ENCODE measurements around the gene OPA3. TPM values are rescaled to one million over a fixed set of nuclear protein-coding genes. Genes with fewer than 3 reads are reported as not detected.
A peak's percentile ranks its signal among the peaks of the same experiment; 100 is the strongest.

Gene OPA3
- total and polyA plus RNA-seq, 10 of the 15 experiments (the other 5 are each of a cell fraction or from before 2014, with no cell fraction given): 2.2 to 24.3 (median 13.3) TPM

GRCh38 chr19:45558399-45558878 is 26.2 kb downstream of the OPA3 start (continued):
- TF ChIP-seq BHLHE40 (IDR thresholded peaks at IDR 0.05; ENCODE audit: borderline replicate concordance in 1 of 2, low read depth in 2 of 2, low read length in 1 of 2) (no peak), ZBED1 (IDR thresholded peaks at IDR 0.05; ENCODE audit: borderline replicate concordance) (no peak), CREB1 (IDR thresholded peaks at IDR 0.05; ENCODE audit: low read depth) (no peak), RUNX3 (IDR thresholded peaks at IDR 0.05; ENCODE audit: low read length) (peak; percentile 84), CEBPZ (IDR thresholded peaks at IDR 0.05; ENCODE audit: low read depth, low read length) (no peak), SMC3 (IDR thresholded peaks at IDR 0.05; ENCODE audit: borderline replicate concordance, low read length) (peak; percentile 56; the same call in 1 of the 2 replicates)
- TF ChIP-seq, protein P1, sequence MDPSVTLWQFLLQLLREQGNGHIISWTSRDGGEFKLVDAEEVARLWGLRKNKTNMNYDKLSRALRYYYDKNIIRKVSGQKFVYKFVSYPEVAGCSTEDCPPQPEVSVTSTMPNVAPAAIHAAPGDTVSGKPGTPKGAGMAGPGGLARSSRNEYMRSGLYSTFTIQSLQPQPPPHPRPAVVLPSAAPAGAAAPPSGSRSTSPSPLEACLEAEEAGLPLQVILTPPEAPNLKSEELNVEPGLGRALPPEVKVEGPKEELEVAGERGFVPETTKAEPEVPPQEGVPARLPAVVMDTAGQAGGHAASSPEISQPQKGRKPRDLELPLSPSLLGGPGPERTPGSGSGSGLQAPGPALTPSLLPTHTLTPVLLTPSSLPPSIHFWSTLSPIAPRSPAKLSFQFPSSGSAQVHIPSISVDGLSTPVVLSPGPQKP (IDR thresholded peaks at IDR 0.05; ENCODE audit: low read depth, low read length): no peak
- TF ChIP-seq, protein P2, sequence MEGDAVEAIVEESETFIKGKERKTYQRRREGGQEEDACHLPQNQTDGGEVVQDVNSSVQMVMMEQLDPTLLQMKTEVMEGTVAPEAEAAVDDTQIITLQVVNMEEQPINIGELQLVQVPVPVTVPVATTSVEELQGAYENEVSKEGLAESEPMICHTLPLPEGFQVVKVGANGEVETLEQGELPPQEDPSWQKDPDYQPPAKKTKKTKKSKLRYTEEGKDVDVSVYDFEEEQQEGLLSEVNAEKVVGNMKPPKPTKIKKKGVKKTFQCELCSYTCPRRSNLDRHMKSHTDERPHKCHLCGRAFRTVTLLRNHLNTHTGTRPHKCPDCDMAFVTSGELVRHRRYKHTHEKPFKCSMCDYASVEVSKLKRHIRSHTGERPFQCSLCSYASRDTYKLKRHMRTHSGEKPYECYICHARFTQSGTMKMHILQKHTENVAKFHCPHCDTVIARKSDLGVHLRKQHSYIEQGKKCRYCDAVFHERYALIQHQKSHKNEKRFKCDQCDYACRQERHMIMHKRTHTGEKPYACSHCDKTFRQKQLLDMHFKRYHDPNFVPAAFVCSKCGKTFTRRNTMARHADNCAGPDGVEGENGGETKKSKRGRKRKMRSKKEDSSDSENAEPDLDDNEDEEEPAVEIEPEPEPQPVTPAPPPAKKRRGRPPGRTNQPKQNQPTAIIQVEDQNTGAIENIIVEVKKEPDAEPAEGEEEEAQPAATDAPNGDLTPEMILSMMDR (IDR thresholded peaks at IDR 0.05 in 2 of 3, conservative IDR thresholded peaks at IDR 0.05 in 1 of 3; ENCODE audit: control insufficient read depth in 2 of 3, extremely low read depth in 1 of 3, insufficient read depth in 1 of 3, low read depth in 3 of 3, low read length in 3 of 3): peak; percentile 62 to 83 (median 71)
- TF ChIP-seq, protein P3, sequence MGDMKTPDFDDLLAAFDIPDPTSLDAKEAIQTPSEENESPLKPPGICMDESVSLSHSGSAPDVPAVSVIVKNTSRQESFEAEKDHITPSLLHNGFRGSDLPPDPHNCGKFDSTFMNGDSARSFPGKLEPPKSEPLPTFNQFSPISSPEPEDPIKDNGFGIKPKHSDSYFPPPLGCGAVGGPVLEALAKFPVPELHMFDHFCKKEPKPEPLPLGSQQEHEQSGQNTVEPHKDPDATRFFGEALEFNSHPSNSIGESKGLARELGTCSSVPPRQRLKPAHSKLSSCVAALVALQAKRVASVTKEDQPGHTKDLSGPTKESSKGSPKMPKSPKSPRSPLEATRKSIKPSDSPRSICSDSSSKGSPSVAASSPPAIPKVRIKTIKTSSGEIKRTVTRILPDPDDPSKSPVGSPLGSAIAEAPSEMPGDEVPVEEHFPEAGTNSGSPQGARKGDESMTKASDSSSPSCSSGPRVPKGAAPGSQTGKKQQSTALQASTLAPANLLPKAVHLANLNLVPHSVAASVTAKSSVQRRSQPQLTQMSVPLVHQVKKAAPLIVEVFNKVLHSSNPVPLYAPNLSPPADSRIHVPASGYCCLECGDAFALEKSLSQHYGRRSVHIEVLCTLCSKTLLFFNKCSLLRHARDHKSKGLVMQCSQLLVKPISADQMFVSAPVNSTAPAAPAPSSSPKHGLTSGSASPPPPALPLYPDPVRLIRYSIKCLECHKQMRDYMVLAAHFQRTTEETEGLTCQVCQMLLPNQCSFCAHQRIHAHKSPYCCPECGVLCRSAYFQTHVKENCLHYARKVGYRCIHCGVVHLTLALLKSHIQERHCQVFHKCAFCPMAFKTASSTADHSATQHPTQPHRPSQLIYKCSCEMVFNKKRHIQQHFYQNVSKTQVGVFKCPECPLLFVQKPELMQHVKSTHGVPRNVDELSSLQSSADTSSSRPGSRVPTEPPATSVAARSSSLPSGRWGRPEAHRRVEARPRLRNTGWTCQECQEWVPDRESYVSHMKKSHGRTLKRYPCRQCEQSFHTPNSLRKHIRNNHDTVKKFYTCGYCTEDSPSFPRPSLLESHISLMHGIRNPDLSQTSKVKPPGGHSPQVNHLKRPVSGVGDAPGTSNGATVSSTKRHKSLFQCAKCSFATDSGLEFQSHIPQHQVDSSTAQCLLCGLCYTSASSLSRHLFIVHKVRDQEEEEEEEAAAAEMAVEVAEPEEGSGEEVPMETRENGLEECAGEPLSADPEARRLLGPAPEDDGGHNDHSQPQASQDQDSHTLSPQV (IDR thresholded peaks at IDR 0.05): no peak
- TF ChIP-seq, protein P4, sequence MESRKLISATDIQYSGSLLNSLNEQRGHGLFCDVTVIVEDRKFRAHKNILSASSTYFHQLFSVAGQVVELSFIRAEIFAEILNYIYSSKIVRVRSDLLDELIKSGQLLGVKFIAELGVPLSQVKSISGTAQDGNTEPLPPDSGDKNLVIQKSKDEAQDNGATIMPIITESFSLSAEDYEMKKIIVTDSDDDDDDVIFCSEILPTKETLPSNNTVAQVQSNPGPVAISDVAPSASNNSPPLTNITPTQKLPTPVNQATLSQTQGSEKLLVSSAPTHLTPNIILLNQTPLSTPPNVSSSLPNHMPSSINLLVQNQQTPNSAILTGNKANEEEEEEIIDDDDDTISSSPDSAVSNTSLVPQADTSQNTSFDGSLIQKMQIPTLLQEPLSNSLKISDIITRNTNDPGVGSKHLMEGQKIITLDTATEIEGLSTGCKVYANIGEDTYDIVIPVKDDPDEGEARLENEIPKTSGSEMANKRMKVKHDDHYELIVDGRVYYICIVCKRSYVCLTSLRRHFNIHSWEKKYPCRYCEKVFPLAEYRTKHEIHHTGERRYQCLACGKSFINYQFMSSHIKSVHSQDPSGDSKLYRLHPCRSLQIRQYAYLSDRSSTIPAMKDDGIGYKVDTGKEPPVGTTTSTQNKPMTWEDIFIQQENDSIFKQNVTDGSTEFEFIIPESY (IDR thresholded peaks at IDR 0.05): no peak

Measured in GM12878 (cell line).